Right atrium auricular region (tissue), 2 donors: ENCODE results near the gene SLC41A3. TPM values are rescaled to one million over a fixed set of nuclear protein-coding genes. Genes with fewer than 3 reads are reported as not detected.

ENCODE experiments used
- DNase-seq: peaks from one replicate; pipeline ENCODE4 v3.0.0-alpha.2; 2019; ENCODE audit warnings: low spot score
- H3K27ac ChIP-seq, 2 donors: fragments of 200-600 bp; sonication (generic); 1 replicate in 1 of 2; 2 replicates in 1 of 2; pipeline ENCODE4 v1.5.1; 2016 to 2019
- H3K27me3 ChIP-seq, 2 donors: fragments of 200-600 bp; sonication (generic); one replicate each; pipeline versions ENCODE4 v1.5.1 to v1.6.0; 2017 to 2019
- H3K36me3 ChIP-seq: fragments of 200-600 bp; sonication (generic); one replicate; pipeline ENCODE4 v1.5.1; 2016
- H3K4me1 ChIP-seq, 2 donors: fragments of 200-600 bp; sonication (generic); one replicate each; pipeline versions ENCODE4 v1.5.1 to v1.6.0; 2017 to 2019
- H3K4me3 ChIP-seq, 2 donors: fragments of 200-600 bp; sonication (generic); 1 replicate in 1 of 2; 2 replicates in 1 of 2; pipeline ENCODE4 v1.5.1; 2017 to 2019; ENCODE audit warnings: mild to moderate bottlenecking in 1 of 2, moderate library complexity in 1 of 2
- H3K9me3 ChIP-seq, 2 donors: fragments of 200-600 bp; sonication (generic); one replicate each; pipeline ENCODE4 v1.5.1; 2019
- total RNA-seq, 2 donors: library from RNA; depleted of rRNA; stranded (reverse); fragments of >200 nt; gene quantifications; one replicate each; pipeline ENCODE4 v1.1.0, GENCODE V29; 2016
- TF ChIP-seq, protein P1 (sequence below), 2 donors: fragments of 200-600 bp; sonication (generic); IDR thresholded peaks; one replicate each; pipeline ENCODE4 v1.5.1; 2019; ENCODE audit warnings: antibody characterized with exemption in 2 of 2

SLC41A3 gene
- total RNA-seq: 10 to 100 TPM; 34.1 to 39.6 TPM

DNA sequence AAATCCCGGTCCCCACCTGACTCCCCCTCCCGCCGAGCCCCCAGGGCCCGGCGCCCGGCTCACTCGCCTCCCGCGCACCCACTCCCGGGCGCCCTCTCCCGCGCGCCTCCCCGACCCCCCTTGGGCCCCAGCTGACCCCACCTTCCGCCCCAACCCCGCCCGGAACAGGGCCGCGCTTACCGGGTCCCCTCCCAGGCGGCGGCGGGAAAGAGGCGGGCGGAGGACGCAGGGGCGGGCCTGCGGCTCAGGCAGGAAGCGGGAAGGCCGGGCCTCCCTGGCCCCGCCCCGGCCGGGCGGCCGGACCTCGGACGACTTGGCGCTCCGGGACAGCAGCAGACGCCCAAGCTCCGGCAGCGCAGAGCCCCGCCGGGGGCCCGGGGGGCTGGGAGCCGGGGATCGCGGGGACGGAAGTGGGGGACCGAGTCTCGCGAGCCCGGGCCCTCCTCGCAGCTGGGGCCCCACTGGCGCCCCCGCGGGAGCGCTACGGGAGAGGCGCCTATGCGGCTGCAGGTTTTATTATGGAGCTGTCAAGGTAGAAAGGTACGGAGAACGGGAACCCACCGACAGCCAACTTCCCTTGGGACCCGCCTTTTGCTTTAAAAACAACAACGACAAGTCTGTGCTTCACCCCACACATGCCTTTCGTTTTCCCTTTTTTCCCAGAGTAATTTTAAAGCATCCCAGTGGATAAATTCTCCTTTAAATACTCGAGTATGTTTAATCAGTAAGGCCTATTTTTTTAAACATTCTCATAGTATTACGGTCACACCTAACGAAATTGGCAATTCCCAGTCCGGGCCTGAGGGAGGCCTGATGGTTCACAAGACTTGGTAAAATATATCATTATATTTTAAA is at the start of gene SLC41A3:
Gene SLC41A3 (minus strand): TSS at position 212 of the 855 bp plus-strand sequence. CDS start 15,905 bp downstream, outside the sequence.
- Histone ChIP-seq H3K4me1 (peaks cover 0 to 25% of the 10 kb centered on the region in 2 donors), H3K36me3 (no peaks in the 10 kb centered on the region), H3K27me3 (no peaks in the 10 kb centered on the region), H3K9me3 (no peaks in the 10 kb centered on the region), H3K27ac (peak within 1 kb of the TSS; percentile 91 to 92), H3K4me3 (peak within 1 kb of the TSS; percentile 77 to 92)
- TF ChIP-seq, protein P1, sequence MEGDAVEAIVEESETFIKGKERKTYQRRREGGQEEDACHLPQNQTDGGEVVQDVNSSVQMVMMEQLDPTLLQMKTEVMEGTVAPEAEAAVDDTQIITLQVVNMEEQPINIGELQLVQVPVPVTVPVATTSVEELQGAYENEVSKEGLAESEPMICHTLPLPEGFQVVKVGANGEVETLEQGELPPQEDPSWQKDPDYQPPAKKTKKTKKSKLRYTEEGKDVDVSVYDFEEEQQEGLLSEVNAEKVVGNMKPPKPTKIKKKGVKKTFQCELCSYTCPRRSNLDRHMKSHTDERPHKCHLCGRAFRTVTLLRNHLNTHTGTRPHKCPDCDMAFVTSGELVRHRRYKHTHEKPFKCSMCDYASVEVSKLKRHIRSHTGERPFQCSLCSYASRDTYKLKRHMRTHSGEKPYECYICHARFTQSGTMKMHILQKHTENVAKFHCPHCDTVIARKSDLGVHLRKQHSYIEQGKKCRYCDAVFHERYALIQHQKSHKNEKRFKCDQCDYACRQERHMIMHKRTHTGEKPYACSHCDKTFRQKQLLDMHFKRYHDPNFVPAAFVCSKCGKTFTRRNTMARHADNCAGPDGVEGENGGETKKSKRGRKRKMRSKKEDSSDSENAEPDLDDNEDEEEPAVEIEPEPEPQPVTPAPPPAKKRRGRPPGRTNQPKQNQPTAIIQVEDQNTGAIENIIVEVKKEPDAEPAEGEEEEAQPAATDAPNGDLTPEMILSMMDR (IDR thresholded peaks at IDR 0.05): peak; percentile 47 to 61
- DNase-seq: peak; percentile 83

DNA sequence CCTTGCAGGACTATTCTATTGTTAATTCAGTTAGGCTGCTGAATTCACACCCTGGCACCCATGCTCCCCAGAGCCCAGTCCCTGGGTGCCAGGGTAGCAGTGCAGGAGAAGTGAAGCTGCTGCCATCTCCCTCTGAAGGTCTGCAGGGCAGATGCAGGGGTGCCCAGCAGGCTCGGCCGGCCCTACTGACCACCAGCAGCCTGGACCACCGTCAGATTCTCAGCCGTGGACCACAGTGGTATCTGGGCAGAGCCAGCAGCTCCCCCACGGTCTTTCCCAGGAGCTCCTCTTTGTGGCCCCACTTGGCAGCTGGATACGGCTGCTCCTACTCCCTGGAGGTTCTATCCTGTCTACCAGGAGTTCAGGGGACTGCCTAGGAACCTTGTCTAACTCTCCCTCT is 49.7 kb upstream of the SLC41A3 start:
- no peak overlapping the region for H3K27ac ChIP-seq
- no peaks in the 10 kb centered on the region for H3K36me3 ChIP-seq
- DNase-seq: no peak
- H3K9me3 ChIP-seq: no peaks in the 10 kb centered on the region
- no peaks in the 10 kb centered on the region for H3K4me1 ChIP-seq
- TF ChIP-seq, protein P1 (IDR thresholded peaks at IDR 0.05): no peak
- H3K4me3 ChIP-seq: no peak overlapping the region
- no peaks in the 10 kb centered on the region for H3K27me3 ChIP-seq

DNA sequence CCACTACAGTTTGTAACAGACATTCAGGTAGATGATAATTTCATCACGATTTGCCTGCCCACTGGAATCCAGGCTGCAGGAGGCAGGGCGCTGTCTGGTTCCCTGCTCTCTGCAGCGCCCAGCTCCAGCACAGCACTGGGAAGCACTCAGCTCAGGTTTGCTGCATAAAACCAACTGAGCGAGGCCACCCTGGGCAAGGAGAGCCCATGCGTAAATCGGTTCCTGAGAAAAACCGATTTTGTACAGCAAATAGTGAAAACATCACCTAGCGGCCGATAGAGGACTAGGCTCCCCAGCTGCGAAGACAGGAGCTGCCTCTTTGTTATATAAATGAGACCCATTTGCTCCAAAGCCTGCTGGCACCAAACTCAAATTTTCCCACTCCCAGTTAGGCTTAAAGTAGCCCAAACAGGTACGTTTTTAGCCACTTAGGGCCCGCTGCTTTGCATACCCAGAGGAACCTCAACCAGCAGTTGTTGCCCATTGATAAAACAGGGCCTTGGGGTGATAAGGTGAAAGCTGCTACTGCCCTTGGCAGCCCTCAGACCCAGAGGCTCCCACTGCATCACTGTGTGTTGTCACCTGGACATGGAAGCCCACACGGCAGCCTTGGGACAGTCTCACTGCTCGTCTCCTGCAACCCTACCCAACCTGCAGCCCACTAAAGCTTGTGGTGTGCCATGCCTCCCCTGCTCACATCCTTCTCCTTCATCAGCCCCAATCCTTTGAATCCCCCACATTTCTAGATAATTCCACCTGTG is 49.0 kb upstream of the SLC41A3 start:
- H3K9me3 ChIP-seq: no peaks in the 10 kb centered on the region
- no peak for DNase-seq
- no peaks in the 10 kb centered on the region for H3K27me3 ChIP-seq
- H3K27ac ChIP-seq: no peak overlapping the region
- TF ChIP-seq, protein P1 (IDR thresholded peaks at IDR 0.05): no peak
- no peaks in the 10 kb centered on the region for H3K36me3 ChIP-seq
- no peak overlapping the region for H3K4me3 ChIP-seq
- no peaks in the 10 kb centered on the region for H3K4me1 ChIP-seq

DNA sequence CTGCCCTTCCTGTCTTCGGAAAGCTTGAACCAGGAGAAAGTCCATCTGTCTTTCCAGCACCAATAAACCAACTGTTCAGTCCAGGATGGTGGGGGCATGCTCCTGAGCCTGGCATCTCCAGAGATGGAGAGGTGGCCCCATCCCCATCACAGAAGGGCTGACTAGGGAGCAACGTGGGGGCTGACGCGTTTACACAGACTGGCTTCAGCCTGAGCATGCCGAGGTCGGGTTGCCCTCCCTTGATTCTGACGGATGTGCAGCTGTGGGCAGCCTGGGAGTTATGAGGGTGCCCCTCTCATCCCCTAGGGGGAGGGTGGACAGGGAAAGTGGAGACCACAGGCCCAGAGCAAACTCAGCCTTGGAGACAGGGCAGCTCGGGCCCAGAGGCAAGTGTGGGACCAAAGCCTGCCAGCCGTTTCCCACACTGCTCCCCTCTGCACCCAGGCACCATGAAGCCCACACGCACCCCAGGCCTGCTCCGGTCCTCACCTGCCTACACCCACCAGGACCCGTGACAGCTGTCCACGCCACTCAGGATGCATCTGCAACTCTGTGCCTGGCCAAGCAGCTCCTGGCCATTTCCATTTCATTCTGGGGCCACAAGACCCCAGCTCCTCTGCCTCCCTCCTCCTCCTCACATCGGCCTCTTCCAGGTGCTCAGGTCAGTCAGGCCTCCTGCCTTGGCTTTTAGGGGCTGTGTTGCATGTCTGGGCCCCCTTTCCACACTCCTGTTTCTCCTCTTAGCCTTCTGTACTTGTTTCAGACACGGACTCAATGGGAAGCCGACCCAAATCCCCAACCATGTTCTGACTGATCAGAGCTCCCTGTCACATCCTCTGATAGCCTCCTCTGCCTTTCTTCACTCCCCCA is 48.2 kb upstream of the SLC41A3 start:
- H3K4me1 ChIP-seq: no peaks in the 10 kb centered on the region
- DNase-seq: no peak
- TF ChIP-seq, protein P1 (IDR thresholded peaks at IDR 0.05): no peak
- H3K27me3 ChIP-seq: no peaks in the 10 kb centered on the region
- H3K36me3 ChIP-seq: no peaks in the 10 kb centered on the region
- H3K27ac ChIP-seq: no peak overlapping the region
- H3K9me3 ChIP-seq: no peaks in the 10 kb centered on the region
- no peak overlapping the region for H3K4me3 ChIP-seq

DNA sequence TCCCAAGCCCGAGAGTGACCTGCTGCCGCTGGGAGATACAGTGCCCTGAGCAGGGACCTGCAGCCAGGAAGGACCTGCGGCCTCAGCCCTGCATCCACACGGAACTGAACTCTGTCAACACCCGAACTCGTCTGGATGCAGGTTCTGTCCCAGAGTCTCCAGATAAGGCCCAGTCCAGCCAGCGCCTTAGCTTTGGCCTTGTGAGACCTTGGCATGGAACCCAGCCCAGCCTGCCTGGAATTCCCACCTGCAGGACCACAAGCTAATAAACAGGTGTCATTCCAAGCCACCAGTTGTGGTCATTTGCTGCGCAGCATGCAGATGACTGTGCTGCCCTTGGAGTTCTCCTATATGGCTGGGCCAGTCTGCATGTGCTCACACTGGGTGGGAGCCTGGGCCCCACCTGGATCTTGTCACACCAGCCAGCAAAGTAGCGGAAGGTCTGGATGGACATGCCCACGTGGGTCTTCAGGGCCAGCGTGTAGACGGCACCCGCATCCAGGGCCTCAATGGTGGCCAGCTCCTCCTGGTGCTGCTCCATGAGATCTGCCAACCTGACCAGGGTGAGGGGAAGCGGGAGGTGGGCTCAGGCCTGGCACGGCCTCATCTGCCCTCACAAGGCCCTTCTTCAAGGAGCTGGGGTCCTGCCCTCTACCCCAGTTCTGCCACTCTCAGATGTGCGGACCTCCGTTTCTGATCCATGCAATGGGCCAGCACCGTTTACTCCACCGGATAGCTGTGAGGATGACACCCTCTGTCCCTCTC is 47.2 kb upstream of the SLC41A3 start:
- H3K4me3 ChIP-seq: no peak overlapping the region
- H3K36me3 ChIP-seq: no peaks in the 10 kb centered on the region
- H3K27me3 ChIP-seq: no peaks in the 10 kb centered on the region
- H3K9me3 ChIP-seq: no peaks in the 10 kb centered on the region
- TF ChIP-seq, protein P1 (IDR thresholded peaks at IDR 0.05): no peak
- H3K27ac ChIP-seq: no peak overlapping the region
- DNase-seq: no peak
- no peaks in the 10 kb centered on the region for H3K4me1 ChIP-seq
